MCF 10A (cell line): ENCODE results near the gene TNS3. TPM values are rescaled to one million over a fixed set of nuclear protein-coding genes. Genes with fewer than 3 reads are reported as not detected.

ENCODE experiments used
- BruUV-seq: library from RNA; stranded (reverse); fragments of 400-500 nt; replicated peaks from 2 replicates; lab custom pipeline; 2021; lab: Mats Ljungman, UMichigan
- CTCF ChIA-PET: fragments of 300-600 bp; sonication (Branson Sonifier 250); formaldehyde crosslinking; extraction: SDS; loops from one replicate; lab custom pipeline; 2021; ENCODE audit warnings: antibody characterized with exemption, inconsistent platforms; lab: Yijun Ruan, JAX
- POLR2A ChIA-PET: fragments of 300-600, 350-650 bp; sonication (Branson Sonifier 250); formaldehyde crosslinking; extraction: SDS; loops from one replicate; lab custom pipeline; 2020; ENCODE audit warnings: antibody characterized with exemption, inconsistent platforms; lab: Yijun Ruan, JAX
- DNase-seq: peaks from one replicate; pipeline ENCODE4 v3.0.0-alpha.2; 2018; ENCODE audit not compliant: unreplicated experiment
- H3K27ac Mint-ChIP-seq: one replicate; pipeline ENCODE4 v1.8.0; 2022; ENCODE audit warnings: mild to moderate bottlenecking, low read depth, mixed read lengths; ENCODE audit not compliant: unreplicated experiment
- H3K27me3 Mint-ChIP-seq: one replicate; pipeline ENCODE4 v1.8.0; 2022; ENCODE audit warnings: mixed read lengths; ENCODE audit not compliant: insufficient read depth, unreplicated experiment
- H3K36me3 Mint-ChIP-seq: one replicate; pipeline ENCODE4 v1.8.0; 2022; ENCODE audit warnings: mild to moderate bottlenecking, moderate library complexity, mixed read lengths; ENCODE audit not compliant: insufficient read depth, unreplicated experiment
- H3K4me1 Mint-ChIP-seq: one replicate; pipeline ENCODE4 v1.8.0; 2022; ENCODE audit warnings: mixed read lengths; ENCODE audit not compliant: insufficient read depth, unreplicated experiment
- H3K4me3 Mint-ChIP-seq: one replicate; pipeline ENCODE4 v1.8.0; 2022; ENCODE audit warnings: mild to moderate bottlenecking, moderate library complexity, mixed read lengths; ENCODE audit not compliant: unreplicated experiment
- H3K9me3 Mint-ChIP-seq: one replicate; pipeline ENCODE4 v1.8.0; 2022; ENCODE audit warnings: mixed read lengths; ENCODE audit not compliant: unreplicated experiment
- CTCF ChIP-seq: fragments of 200-600 bp; IDR thresholded peaks from one replicate; pipeline ENCODE4 v1.8.0; 2022; ENCODE audit warnings: antibody characterized with exemption, mild to moderate bottlenecking; ENCODE audit not compliant: unreplicated experiment
- intact Hi-C: fragments of 100-400 bp; cut with micrococcal nuclease; formaldehyde crosslinking; loops from 2 replicates; pipeline ENCODE4 v1.14.1; 2022
- total RNA-seq: library from RNA; stranded (reverse); gene quantifications from 2 replicates; pipeline ENCODE4 v1.2.3, GENCODE V29; 2022

The TNS3 gene
- total RNA-seq, 1 experiment from 2014 or later: 30.1 TPM

- Mint-ChIP-seq H3K4me3 (no peak overlapping the region), H3K9me3 (no peaks in the 10 kb centered on the region), H3K27ac (no peak overlapping the region), H3K27me3 (no peaks in the 10 kb centered on the region), H3K36me3 (peaks cover 24% of the 10 kb centered on the region), H3K4me1 (no peaks in the 10 kb centered on the region)
- no peak for TF ChIP-seq CTCF
- no peak for DNase-seq
- CTCF ChIA-PET: no interaction called here
- intact Hi-C loops: no loop called here
- POLR2A ChIA-PET: no interaction called here
- BruUV-seq: no TSS peak
Measured at GRCh38 chr7:47354831-47355541, 226.9 kb downstream of the TNS3 start.

DNA sequence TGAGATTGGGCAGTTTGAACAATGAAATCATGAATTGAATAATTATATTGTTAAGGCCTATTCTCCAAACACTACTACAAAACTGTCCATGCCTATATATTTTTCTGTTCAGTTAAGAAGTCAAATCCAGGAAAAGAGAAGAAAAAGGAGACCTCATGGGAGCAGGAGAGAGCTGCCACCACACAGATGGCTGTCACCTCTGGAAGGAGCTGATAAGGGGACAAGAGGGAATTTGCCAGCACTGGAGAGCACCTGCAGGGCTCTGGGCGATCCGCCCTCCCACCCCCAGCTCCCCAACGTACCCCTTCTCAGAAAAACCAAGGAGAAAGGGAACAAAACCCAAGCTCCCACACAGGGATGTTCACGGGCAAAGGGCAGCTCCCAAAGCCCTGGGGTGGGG, 227.8 kb downstream of the TNS3 start:
- intact Hi-C loops: no loop called here
- no peaks in the 10 kb centered on the region for H3K27me3 Mint-ChIP-seq
- no TSS peak for BruUV-seq
- H3K9me3 Mint-ChIP-seq: no peaks in the 10 kb centered on the region
- no peak overlapping the region for H3K4me3 Mint-ChIP-seq
- ChIA-PET CTCF (no interaction called here), POLR2A (interaction anchor here (0.7 kb wide), 1 partner anchor 1931 kb away, joined by 3 read pairs; no protein-coding TSS in a partner anchor)
- peaks cover 33% of the 10 kb centered on the region for H3K36me3 Mint-ChIP-seq
- no peak for TF ChIP-seq CTCF
- no peaks in the 10 kb centered on the region for H3K4me1 Mint-ChIP-seq
- DNase-seq: no peak
- H3K27ac Mint-ChIP-seq: no peak overlapping the region

DNA sequence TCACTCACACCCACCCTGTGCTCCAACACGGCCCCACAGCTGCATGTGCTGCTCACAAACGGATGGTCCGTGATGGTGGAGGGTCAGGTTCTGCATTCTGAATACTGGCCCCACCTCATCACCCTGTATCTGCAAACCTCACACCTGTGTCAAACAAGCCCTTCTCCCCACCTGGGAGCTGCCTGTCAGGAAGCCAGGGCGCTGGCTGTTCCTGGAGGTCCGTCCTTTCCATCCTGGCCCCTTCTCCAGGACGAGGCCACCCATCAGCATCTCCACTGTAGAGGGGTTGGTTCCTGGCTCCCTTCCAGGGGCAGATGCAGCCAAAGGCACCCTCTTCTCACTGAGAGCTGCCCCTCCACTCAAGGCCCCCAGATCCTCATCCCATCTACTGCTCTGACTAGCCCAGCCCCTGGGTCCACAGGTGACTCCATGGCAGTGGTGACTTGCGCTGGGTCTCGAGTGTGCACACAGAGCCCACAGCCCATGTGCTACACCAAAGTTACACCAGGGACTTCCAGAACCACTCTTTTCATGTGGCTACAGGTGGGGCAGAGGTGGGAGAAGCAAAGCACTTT, 229.4 kb downstream of the TNS3 start:
- CTCF ChIA-PET: interaction anchor here (0.6 to 1.1 kb wide), 5 partner anchors 99 to 1737 kb away, joined by 3 to 4 read pairs (median 3); no protein-coding TSS in a partner anchor
- DNase-seq: no peak
- BruUV-seq: no TSS peak
- POLR2A ChIA-PET: interaction anchor here (1.2 kb wide), 1 partner anchor 17 kb away, joined by 3 read pairs; no protein-coding TSS in a partner anchor
- H3K4me3 Mint-ChIP-seq: no peak overlapping the region
- no peaks in the 10 kb centered on the region for H3K27me3 Mint-ChIP-seq
- no peak for TF ChIP-seq CTCF
- intact Hi-C loops: no loop called here
- no peaks in the 10 kb centered on the region for H3K4me1 Mint-ChIP-seq
- no peak overlapping the region for H3K27ac Mint-ChIP-seq
- peaks cover 43% of the 10 kb centered on the region for H3K36me3 Mint-ChIP-seq
- H3K9me3 Mint-ChIP-seq: no peaks in the 10 kb centered on the region
